H1 (cell line): ENCODE results near the gene ZFYVE27. TPM values are rescaled to one million over a fixed set of nuclear protein-coding genes. Genes with fewer than 3 reads are reported as not detected.

Experiments used
- BACH1 ChIP-seq: IDR thresholded peaks from 2 replicates; pipeline ENCODE4 v1.6.1; 2012; ENCODE audit warnings: low read length, improper control_type of control experiment
- CREB1 ChIP-seq: IDR thresholded peaks from 2 replicates; pipeline ENCODE4 v1.6.1; 2012; ENCODE audit warnings: inconsistent platforms
- JUN ChIP-seq: IDR thresholded peaks from 2 replicates; pipeline ENCODE4 v1.6.1; 2011; ENCODE audit warnings: low read depth, mild to moderate bottlenecking, improper control_type of control experiment, low read length
- RFX5 ChIP-seq: IDR thresholded peaks from 2 replicates; pipeline ENCODE4 v1.6.1; 2011; ENCODE audit warnings: low read depth, low read length, improper control_type of control experiment, borderline replicate concordance
- SRF ChIP-seq: IDR thresholded peaks from 2 replicates; pipeline ENCODE4 v1.6.1; 2011; ENCODE audit warnings: mild to moderate bottlenecking, low read depth, low read length, moderate library complexity
- TBP ChIP-seq: IDR thresholded peaks from 2 replicates; pipeline ENCODE4 v1.6.1; 2011; ENCODE audit warnings: low read depth, low read length, improper control_type of control experiment
- polyA plus RNA-seq, 7 experiments: library from polyadenylated mRNA; depleted of rRNA in 3 of 7; stranded (reverse) in 5 of 7; unstranded in 2 of 7; fragments of >200 nt in 5 of 7; fragments of 200-250 nt in 2 of 7; gene quantifications; 1 replicate in 5 of 7; 2 replicates in 1 of 7; 4 replicates in 1 of 7; pipeline versions ENCODE4 v1.2.1 to v1.2.3, GENCODE V29; 2011 to 2013; ENCODE audit warnings: missing spikeins in 2 of 7, mixed read lengths in 2 of 7
- total RNA-seq: library from RNA; stranded (reverse); fragmentation: NEBNext Ultra II Directional; extraction: Animal tissue kit (Norgen Biotek cat#: 25700); gene quantifications from 2 replicates; pipeline ENCODE4 v1.2.1, GENCODE V29; 2021

The ZFYVE27 gene
- total and polyA plus RNA-seq, 2 of the 8 experiments (the other 6 are each of a cell fraction or from before 2014, with no cell fraction given) = 16.6 to 19.8 TPM

- TF ChIP-seq RFX5 = no peak
- TF ChIP-seq BACH1 = no peak
- no peak for TF ChIP-seq CREB1
- no peak for TF ChIP-seq TBP
- TF ChIP-seq SRF = no peak
- no peak for TF ChIP-seq JUN
Measured at GRCh38 chr10:97743169-97743943, 6.4 kb downstream of the ZFYVE27 start (continued).
